NCI-H1694 (cell line): Measurements from ENCODE around the gene SLC29A2.
A peak's percentile ranks its signal among the peaks of the same experiment; 100 is the strongest.

Source experiments
- DNase-seq: peaks from one replicate; lab custom pipeline; 2025; lab: John Stamatoyannopoulos, UW

Gene SLC29A2, protein sequence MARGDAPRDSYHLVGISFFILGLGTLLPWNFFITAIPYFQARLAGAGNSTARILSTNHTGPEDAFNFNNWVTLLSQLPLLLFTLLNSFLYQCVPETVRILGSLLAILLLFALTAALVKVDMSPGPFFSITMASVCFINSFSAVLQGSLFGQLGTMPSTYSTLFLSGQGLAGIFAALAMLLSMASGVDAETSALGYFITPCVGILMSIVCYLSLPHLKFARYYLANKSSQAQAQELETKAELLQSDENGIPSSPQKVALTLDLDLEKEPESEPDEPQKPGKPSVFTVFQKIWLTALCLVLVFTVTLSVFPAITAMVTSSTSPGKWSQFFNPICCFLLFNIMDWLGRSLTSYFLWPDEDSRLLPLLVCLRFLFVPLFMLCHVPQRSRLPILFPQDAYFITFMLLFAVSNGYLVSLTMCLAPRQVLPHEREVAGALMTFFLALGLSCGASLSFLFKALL

DNA sequence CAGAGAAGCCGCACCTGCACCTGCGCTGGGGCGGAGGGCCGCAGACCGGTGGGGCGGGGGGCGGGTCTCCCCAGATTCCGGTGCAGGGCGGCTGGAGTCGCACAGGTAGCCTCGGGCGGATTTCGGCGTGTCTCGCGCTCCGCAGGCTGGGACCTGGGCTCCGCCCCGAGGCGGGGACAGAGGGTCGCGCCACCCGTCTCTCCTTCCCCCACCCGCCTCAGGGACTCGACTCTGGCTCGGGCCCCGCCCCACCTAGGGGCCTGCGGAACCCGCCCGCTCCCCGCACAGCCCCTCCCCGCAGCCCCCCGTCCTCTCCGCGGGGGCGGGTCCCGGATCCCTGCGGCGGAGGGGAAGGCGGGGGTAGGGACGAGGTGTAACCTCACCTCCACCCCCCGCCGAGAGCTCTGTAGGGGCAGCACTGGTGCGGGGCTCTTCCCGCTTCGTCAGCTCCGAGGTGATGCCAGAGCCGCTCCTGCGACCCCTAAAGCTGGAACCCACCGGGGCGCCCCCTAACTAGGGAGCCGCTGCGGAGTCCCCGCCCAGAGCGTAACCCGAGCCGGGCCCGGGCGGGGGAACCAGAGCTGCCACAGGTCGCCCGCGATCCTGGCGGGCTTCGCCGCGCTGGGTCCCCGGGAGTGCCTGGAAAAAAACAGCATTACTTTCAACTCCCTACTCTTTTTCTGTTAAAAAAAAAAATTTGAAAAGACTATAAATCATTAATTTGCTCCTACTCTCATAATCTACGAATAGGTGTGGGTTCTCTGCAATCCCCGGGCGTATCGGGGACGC is at the start of gene SLC29A2:
Gene SLC29A2 (minus strand): TSS at position 134 of the 789 bp plus-strand sequence. CDS start 169 bp downstream, outside the sequence.
- peak; percentile 38 for DNase-seq

DNA sequence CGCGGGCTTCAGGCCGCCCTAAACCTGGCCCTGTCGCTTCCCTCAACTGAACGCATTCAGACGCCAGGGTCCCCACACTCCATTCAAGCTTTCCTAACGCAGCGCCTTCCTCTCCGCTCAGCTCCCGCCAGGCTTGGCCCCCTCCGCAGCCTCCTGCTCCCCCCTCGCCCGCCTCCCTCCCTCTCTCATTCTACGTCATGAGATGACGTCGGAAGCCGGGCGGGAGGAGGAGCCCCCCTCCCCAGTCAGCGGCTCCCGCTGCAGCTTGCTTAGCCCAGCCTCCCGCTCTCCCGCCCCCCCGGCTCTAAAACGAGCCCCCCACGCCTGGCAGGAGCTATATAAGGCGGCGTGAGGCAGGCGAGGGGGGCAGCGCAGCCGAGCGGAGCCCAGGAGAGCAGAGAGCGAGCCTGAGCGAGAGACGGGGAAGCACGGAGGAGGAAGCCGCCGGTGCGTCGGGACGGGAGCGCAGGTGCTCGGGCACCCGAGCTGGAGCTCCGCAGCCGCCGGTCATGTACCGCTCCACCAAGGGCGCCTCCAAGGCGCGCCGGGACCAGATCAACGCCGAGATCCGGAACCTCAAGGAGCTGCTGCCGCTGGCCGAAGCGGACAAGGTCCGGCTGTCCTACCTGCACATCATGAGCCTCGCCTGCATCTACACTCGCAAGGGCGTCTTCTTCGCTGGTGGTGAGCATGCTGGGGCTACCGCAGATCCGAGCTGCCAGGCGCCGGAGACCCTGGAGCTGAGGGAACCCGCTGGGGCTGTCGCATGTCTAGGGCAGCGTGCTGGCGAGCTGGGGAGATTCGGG is 49.3 kb upstream of the SLC29A2 start, which contains the start of gene NPAS4:
Gene NPAS4 (plus strand): TSS at position 365 of the 806 bp plus-strand sequence. CDS start 145 bp downstream, at position 510.
- DNase-seq: no peak

DNA sequence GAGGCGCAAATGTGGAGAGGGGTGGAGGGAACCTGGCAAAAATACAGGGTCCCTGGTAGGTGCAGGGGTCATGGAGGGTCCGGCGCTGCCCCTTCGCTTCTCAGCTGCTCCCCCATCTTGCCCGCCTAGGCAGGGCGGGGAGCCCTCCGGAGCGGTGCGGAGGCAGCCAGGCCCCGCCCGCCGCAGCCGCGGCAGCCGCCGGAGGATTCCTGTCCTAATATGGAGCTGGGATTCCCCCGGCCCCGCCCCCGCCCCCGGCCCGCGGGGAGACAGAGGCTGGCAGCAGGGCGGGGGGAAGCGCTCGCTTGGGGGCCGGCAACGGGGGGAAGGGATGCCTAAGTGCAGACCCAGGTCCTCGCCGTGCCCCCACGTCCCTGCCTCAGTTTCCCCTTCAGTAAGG is 48.3 kb upstream of the SLC29A2 start:
- peak; percentile 9 for DNase-seq

DNA sequence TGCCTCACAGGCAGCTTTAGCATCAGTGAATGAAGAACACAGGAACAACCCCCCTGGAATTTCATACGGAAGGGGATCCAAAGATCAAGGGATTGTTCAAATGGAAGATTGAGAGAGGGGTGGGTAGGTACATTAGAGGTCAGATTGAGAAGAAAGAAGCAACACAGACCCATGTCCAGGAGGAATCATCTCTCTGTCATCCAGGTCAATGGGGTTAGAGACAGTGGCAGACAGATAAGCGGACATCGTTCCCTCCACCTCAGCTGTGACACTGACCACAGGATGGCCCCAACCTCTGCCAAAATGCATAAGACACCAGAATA is 47.4 kb upstream of the SLC29A2 start:
- no peak for DNase-seq

DNA sequence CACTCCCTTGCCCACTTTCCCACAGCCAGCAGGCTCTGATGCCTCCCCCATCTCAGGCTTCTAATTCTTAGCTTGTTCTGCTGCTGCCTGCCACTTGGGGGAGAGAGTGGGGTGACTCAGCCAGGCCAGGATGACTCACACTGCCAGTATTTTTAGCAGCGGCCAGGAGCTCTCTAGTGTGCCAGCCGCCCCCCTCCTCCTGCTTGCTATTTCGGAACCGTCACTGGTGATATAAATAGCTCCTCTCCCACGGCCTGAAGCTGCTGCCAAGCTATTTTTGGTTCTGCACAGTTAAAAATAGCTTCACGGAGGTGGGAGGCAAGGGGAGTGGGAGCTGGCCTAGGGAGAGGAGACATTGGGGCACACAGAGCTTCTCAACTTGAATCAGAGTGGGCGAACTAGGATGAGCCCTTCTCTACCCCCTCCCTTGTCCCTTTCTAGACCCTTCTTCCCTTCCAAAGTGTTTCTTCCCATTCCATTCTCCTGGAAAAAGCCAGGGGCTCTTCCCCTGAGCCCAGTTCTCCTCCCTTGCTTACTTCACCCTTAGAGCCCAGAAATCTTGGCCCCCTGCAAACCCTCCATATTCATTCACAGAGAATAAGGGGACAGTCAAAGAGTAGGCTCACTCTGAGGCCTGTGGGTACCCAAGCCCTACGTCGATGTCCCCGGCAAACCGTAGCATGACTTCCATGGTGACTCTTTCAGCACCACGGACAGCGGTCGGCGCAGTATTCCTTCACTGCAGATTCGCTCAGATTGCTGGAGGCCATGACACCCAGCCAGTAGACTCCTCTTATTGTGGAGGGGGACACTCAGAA is 46.8 kb upstream of the SLC29A2 start:
- DNase-seq: peak; percentile 78

DNA sequence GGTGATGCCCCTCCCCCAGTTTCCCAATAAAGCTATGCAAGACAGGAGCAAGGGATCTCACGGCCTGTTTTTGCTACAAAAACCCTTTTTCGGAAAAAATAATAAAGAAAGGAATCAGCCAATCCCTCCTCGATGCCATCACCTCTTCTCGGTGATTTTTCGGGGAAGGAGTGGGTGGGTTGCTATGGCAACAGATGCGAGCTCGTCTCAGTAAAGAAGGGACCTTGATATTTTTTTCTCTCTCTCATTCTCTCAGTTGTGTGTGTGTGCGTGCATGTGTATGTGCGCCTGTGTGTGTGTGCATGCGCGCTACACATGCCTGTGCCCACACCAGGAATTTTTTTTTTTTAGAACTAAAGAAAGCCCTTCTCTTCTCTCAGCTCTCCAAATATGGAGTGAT is 45.4 kb upstream of the SLC29A2 start:
- DNase-seq: no peak

DNA sequence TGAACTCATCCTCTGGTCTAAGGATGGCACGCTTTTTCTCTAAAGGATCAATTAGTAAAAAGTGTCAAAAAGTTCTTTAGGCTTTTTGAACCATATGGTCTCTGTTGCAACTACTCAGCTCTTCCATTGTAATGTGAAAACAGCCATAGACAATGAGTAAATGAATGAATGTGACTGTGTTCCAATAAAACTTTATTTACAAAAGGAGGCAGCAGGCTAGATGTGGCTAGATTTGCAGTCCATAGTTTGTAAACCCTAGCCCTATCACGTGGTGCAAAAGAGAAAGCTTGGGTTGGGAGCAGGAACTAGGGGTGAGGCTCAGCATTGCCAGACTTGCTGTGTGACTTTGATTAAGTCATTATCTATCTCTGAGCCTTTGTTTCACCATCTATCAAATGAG is 43.9 kb upstream of the SLC29A2 start:
- no peak for DNase-seq

DNA sequence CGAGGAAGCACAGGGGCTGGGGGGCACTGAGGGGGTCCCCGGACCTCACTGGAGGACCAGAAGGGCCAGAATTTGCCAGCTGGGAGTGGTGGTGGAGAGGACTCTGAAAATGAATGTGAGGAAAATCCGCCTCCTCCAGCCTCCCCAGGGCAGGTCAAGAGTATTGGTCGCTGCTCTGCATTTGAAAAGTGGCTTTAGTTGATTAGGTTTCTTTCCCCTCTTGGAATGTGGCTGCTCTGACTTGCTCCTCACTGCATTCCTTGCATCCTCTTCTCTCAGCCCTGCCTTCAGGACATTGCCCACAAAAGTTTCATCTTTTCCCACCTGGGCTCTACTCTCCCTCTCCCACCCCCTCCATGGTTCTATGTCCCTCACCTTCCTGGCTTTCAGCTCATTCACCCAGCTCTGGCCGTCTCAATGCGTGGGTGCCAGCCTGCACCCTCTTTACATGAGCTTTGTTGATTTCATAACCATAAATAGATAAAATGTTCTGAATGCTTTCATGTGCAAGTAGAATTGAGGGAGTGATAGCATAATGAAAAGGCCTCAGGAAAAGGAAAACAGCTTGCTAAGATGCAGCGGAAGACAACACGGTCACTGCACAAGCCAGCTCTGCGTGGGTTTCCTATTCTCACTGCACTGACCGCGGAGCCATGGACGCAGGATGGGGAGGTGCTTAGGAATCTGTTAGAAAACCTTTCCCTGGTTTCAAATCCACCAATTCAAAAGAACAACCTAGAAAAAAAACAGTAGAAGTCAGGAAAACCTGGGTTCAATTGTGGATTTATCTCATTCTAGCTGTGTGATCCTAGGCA is 42.8 kb upstream of the SLC29A2 start:
- DNase-seq: no peak

DNA sequence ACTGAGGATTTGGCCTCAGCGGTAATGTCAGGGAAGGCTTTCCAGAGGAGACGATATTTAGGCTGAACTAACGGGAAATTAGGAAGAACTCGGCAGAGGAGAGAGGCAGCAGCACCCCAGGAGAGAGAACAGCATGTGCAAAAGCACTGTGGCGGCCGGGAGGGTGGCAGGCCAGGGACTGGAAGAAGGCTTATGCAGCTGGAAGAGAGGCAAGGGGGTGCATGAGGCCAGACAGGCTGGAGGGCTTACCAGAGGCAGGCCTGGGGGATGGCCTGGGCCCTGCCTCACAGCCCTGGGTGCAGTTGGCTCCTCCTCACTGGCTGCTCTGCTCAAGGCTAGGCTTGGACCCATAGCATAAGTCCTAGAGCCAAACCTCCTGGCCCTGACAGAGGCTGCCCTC is 41.6 kb upstream of the SLC29A2 start:
- DNase-seq: no peak

DNA sequence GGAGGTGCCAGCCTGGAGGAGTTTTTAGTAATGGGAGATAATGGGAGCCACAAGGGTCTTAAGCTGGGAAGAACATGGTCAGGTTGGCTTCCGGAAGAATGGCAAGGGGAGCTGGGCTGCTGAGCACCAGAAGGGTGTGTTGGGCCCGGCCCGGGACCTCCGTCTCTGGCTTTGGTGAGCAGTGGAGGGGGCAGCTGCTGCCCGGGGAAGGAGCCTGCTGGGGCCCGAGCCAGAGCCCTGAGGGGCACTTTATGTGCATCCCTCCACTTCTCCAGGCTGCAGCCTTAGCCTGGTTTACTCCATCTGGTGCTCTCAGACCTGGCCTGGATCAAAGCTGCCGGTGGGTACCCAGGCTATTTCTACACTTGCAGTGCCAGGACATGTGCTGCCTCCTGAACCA is 40.5 kb upstream of the SLC29A2 start:
- no peak for DNase-seq

DNA sequence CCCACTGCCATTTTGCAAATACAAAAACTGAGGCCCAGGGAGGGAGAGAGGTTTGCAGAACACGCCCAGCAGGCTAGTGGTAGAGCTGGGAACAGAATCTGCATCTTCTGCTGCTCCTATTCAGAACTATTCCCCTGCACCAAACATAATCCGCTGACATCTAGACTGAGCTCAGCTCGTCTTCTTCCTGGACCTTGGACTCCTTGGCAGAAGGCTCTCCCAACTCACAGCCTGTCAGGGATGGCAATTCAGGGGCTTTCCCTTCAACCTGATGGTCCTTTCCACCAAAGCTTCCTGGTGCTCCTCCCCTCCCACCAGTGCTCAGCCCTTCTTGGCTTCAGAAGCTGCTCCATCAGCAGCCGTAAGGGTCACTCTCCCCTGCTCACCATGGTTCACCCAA is 39.8 kb upstream of the SLC29A2 start:
- DNase-seq: no peak

DNA sequence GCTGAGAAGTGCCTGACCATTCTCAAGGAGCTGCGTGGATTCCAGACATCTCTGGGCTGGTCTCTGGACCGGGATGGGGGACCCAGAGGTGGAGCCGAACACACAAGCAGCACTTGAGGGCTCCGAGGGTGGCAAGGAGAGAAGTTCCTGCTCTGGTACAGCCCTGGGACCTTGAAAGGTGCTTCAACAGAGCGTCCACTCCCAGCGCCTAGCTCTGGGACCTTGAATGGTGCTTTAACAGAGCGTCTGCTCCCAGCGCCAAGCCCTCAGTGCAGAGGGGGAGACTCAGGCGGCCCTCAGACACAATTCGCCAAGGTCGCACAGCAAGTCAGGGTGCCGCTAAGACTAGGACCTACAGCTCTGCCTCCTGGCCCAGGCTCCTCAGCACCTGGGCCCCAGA is 38.6 kb upstream of the SLC29A2 start:
- DNase-seq: no peak

DNA sequence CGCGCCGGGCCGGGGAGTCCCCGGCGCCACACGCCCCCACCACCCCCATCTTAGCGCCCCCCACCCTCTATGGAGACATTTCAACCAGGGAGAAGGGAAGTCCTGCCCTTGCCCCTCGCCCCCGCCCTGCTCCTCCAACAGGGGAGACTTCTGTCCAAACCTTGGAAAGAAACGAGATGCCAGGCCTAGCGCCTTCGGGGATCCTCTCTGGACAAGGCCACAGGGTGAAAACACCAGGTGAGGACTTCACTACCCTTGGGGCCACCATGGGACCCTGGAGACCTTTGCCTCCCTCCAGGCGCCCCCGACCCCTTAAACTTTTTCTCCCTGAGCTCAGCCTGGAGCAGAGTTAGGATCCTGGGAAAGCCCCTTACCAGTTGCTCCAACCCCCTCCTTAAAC is 37.7 kb upstream of the SLC29A2 start:
- no peak for DNase-seq

DNA sequence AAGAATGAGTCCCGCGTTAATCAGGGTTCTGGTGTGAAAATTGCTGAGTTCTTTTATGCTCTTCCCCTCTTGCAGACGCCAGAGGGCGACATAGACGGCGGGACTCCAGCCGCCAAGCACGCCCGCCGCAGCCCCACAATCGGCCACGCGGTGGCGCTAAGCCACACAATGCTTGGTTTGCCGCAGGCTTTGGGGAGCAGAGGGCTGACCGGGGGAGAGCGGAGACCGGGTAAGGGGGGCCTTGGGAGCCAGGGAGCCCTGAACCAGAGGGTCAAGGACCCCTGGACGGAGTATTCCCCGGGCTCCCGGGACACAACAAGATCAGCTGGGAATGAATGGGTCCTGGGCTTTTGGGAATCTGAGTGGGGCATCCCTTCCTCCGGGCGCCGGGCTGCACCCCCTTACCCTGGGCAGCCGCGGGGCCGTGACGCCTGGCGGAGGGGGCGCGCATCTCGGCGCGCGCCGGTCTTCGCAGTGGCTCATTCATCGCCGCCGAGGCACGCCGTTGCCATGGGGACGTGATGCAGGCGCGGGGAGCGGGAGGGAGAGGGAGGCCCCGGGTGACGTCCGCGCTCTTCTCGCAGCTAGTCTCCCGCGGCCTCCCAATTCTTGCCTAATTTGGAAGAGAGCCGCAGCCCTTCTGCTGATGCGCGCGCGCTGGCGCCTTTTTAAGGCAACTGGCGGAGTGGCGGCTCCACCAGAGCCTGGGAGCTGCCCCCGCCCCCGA is 37.1 kb upstream of the SLC29A2 start:
- peak; percentile 78 for DNase-seq

DNA sequence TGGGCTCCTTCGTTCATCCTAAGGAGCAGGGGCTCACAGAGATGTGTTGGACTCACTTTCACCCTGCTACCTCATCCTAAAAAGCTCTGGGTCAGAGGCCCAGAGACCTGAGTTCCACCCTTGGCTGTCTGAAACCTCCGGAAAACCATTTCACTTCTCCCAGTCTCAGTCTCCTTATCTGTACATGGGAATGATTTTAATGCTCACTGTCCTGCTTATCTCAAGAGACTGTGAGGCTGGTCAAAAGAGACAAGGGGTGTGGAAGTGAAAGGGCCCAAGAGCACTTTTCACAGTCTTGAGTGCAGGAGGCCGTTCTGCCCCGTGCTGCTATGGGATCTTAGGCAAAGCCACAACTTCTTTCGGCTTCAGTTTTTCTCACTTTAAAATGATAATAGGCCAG is 36.1 kb upstream of the SLC29A2 start:
- no peak for DNase-seq

DNA sequence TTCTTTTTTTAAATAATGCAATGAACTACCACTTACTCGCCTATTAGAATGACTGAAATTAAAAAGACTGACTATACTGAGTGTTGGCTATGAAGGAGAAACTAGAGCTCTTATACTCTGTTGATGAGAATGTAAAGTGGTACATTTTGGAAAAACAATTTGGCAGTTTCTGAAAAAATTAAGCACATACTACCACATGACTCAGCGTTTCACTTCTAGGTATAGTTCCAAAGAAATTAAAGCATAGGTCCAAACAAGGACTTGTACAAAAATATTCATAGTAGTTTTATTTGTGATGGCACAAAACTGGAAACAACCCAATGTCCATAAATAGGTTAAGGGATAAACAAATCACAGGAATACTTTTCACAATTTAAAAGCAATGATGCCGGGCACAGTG is 22.4 kb upstream of the SLC29A2 start:
- DNase-seq: no peak

DNA sequence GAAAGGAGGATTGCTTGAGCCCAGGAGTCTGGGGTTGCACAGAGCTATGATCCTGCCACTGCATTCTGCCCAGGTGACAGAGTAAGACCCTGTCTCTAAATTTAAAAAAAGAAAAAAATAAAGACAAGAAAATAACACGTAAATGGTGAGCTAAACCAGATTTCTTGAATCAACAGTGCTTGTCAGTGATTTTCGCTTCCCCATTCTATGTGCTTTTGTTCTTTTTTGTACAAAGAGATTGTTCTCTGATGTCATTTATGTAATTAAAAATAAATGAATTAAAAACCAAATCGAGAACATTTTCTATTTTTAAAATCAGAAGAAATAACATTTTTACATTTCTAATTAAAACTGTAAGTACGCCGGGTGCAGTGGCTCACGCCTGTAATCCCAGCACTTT is 19.8 kb upstream of the SLC29A2 start:
- DNase-seq: no peak

DNA sequence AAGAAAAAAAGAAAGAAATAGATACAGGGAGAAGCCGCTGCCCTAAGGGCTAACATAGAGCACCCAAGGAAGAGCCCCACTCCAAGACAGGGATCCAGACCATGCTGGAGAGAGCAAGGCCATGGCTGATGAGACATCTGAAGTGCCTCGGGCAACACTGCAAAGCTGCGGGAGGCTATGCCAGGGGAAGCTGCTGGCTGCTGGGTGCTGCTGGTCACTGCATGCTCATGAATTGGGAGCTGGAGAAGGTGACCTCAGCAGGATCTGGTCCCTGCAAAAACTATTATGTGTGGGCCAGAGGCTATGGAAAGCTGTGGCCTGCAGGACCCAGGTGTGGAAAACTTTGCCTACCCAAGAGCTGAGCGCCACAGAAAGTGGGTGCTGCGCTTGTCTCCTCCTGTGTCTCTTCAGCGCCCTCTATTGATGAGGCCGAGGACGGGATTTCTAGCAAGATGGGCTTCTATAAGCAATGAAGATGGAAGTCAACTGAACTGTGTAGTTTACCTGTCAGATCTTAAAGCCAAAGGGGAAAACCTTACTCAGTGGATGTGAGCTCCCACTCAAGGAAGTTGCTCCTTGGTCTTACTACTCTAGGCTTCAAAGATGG is 17.3 kb upstream of the SLC29A2 start:
- DNase-seq: peak; percentile 83
